Iris pigment epithelial cell (primary cell): Measurements from ENCODE around the gene IARS1.

ENCODE experiments used
- DNase-seq: peaks from one replicate; pipeline ENCODE4 v3.0.0-alpha.2; 2011; ENCODE audit warnings: low read depth

The IARS1 gene

GRCh38 chr9:92245005-92245797 lies 48.3 kb downstream of the IARS1 start:
- peak; percentile 90 for DNase-seq
